ENCODE results near the gene AP4M1.

DNA sequence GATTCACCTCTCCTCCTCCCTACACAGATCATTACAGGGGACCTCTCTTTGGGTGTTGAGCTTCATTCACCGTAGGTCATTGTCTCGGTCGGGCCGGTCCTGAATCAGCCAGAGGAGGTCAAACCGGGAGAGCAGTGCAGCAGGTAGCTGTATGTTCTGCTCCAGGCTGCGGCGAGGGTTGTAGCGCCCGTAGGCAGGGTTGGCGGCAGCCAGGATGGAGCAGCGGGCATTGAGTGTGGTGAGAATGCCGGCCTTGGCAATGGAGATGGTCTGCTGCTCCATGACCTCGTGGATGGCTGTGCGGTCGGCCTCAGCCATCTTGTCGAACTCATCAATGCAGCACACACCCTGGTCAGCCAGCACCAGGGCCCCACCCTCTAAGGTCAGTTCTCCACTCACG lies 5.7 kb upstream of the AP4M1 start:
- TF ChIP-seq, protein P1, sequence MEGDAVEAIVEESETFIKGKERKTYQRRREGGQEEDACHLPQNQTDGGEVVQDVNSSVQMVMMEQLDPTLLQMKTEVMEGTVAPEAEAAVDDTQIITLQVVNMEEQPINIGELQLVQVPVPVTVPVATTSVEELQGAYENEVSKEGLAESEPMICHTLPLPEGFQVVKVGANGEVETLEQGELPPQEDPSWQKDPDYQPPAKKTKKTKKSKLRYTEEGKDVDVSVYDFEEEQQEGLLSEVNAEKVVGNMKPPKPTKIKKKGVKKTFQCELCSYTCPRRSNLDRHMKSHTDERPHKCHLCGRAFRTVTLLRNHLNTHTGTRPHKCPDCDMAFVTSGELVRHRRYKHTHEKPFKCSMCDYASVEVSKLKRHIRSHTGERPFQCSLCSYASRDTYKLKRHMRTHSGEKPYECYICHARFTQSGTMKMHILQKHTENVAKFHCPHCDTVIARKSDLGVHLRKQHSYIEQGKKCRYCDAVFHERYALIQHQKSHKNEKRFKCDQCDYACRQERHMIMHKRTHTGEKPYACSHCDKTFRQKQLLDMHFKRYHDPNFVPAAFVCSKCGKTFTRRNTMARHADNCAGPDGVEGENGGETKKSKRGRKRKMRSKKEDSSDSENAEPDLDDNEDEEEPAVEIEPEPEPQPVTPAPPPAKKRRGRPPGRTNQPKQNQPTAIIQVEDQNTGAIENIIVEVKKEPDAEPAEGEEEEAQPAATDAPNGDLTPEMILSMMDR (IDR thresholded peaks at IDR 0.05) = no peak
- TF ChIP-seq POLR2A (IDR thresholded peaks at IDR 0.05; ENCODE audit: low read depth) = no peak
- no peak for TF ChIP-seq EP300 (IDR thresholded peaks at IDR 0.05)
